Activated CD8-positive, alpha-beta memory T cell treated with anti-CD3 and anti-CD28 coated beads, Interleukin-2, amount 50 U/mL, for 24 hours (primary cell): Measurements from ENCODE around the gene SORCS2.

ENCODE experiments used
- DNase-seq: peaks from one replicate; pipeline ENCODE4 v3.0.0-alpha.2; 2020; ENCODE audit errors: extremely low read depth

The SORCS2 gene

DNA sequence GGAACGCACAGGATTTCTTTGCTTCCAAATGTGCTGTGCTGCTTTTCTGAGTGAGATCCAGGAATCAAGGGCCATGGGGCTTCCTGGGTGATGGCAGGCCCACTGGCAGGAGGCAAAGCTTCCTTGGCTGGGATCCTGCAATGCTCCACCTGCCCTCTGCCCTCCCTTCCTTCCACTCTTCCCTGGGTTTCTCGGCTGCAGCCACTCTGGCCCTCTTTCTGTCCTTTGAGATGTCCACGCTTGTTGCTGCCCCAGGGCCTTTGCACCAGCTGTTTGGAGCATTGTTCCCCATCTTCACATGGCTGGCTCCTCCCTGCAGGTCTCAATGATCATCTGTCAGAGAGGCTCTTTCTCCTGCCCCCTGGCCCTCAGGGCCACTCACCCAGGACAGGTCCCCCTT is 163.5 kb downstream of the SORCS2 start:
- DNase-seq, result no peak

DNA sequence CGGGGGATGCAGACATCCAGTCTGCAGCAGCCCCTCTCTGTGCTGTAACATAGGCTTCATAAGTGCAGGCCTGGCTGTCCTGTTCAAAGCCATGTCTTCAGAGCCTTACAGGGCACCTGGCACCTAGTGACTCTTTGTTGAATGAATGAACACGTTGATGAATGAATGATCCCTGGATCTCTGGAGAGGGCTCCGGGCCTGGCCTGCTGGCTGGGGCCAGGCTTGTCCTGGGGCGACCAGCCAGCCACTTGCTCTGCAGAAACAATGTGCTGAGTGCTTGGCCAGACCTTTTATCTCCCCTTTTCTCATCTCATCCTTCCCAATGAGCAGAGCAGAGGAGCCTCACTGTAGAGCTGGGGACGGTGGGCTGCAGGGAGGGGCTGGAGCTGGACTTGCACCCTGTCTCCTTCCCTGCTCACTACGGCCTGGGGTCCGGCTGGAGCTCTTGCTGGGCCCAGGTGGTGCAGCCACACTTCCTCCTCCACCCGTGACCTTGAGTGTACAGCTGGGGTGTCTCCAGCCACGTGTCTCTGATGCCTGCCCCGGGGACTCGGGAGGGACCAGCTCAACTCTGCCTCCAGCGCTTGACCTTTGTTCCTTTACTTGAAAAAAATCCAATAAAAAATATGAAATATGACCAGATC is 164.5 kb downstream of the SORCS2 start:
- no peak for DNase-seq

GRCh38 chr4:7357323-7357722 is 165.0 kb downstream of the SORCS2 start:
- DNase-seq, result no peak

DNA sequence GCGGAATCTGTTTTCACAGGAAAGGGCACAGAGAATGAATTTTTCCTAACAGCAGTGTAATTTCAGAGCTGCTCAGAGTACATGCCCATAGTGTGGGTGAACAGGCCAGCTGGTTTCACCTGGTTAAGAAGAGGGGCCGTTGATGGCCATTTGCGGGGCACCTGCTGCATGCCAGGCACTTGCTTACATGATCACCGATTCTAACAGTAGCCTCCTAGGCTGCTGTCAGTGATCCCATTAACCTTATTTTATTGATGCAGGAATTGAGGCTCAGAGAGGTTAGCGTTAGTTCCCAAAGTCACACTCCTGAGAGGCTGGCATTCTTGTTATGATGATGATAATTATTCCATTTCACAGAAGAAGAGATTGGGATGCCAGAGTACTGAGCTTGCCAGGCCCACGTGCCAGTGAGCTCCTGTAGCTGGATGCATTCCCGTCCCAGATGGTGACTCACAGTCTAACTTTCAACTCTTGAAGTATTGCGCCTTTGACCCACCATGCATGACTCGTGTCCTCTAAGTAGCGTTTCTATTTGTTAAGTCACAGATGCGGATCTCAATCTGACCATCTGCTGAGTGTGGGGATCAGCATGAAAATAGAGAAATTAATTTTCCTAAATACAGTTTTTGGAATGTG is 165.9 kb downstream of the SORCS2 start:
- DNase-seq, result no peak

DNA sequence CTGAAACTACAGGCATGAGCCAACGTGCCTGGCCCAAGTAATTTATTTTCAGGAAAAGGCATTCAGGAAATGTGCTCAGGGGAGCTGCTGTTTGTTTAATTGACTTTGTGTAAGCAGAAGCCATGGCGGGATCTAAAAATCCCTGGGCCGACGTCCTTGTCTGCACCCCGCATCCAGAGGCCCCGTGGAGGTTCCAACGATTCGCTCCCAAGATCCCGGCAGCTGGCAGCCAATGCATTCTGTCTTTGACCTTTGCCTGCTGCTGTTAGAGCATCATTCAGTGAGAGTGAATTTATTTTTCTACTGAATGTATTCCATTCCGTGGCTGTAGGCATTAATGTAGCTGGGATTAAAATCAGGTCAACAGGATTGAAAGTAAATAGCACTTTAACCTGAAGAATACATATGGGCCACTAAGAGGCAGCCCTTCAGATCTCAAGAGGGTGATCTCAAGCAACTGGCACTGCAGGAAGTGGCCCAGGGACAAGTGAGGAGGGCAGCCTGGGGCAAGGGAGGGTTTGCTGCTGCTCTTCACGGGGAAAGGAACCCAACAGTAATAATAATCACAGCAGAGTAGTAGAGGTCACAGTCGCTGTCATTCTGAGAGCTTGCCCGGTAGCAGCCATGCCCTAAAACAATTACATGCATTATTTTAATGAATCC is 167.2 kb downstream of the SORCS2 start:
- DNase-seq, result no peak

- no peak for DNase-seq
Observed at GRCh38 chr4:7360806-7361205, 168.5 kb downstream of the SORCS2 start.

- no peak for DNase-seq
Observed at GRCh38 chr4:7361280-7361895, 169.1 kb downstream of the SORCS2 start.

DNA sequence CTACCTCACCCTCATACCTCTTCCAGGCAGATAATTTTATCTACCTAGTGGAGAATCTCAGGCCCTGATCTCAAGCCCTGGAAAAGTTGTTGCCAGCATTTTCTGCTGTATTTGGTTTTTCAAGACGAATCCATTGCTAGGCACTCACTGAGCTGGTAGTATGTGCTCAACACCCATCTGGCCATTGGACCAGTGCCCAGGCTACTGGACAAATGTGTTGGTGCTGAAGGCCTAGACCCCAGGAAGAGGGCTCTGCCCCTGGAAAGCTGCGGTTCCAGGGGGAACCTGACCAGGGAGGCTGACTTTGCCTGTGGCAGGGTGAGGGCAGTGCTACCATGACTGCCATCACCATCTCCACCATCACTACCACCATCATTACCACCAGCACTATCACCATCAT is 170.0 kb downstream of the SORCS2 start:
- no peak for DNase-seq

DNA sequence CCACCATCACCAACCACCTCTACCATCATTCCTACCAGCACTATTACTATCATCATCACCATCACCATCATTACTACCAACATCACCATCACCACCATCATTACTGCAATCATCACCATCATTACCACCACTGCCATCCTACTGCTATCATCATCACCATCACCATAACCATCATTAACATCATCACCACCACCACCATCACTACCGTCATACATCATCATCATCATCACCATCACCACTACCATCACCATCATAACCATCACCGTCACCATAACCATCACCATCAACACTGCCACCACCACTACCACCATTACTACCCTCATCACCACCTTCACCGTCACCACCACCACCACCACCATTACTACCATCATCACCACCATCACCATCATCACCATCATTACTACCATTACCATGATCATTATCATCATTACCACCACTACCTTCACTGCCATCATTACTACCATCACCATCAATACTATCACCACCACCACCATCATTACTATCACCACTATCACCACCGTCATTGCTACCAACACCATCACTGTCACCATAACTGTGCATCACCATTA is 170.6 kb downstream of the SORCS2 start:
- no peak for DNase-seq

GRCh38 chr4:7364979-7365378 is 172.6 kb downstream of the SORCS2 start:
- DNase-seq, result no peak

GRCh38 chr4:7365462-7366179 is 173.3 kb downstream of the SORCS2 start:
- DNase-seq, result no peak

DNA sequence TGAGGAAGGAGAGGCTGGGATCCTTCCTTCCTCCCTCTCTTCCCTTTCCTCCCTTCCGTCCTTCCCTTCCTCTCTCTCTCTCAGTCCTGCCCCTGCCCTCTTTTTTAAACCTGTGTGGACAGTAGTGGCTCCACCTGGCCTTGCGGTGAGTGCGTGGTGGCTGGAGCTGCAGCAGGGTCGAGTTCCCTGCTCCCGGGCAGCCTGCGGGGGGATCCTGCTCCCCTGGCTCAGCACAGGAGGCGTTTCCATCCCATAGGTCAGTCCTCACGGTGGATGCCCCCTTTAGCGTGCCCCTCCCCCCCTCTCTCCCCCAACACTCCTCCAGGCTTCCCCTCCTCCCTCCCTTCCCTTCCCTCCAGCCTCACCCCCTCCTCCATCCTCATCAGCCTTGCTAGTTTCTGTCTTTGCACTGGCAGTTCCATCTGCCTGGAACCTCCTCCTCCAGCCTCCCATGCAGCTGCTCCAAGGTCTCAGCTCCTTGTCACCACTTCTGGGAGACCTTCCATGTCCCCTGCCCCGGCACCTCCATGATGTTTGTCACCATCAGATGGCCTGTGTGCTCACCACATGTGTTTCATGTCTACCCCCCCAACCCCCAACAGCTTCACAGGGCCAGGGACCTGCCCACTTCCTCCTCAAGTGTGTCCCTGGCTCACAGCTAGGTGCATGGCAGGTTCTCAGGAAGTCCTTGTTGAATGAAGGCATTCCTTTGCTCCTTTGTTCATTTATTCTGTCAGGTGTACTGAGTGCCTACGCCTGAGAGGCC is 174.0 kb downstream of the SORCS2 start:
- no peak for DNase-seq

- no peak for DNase-seq
Observed at GRCh38 chr4:7366954-7367353, 174.6 kb downstream of the SORCS2 start.

GRCh38 chr4:7367406-7367805 is 175.1 kb downstream of the SORCS2 start:
- no peak for DNase-seq

DNA sequence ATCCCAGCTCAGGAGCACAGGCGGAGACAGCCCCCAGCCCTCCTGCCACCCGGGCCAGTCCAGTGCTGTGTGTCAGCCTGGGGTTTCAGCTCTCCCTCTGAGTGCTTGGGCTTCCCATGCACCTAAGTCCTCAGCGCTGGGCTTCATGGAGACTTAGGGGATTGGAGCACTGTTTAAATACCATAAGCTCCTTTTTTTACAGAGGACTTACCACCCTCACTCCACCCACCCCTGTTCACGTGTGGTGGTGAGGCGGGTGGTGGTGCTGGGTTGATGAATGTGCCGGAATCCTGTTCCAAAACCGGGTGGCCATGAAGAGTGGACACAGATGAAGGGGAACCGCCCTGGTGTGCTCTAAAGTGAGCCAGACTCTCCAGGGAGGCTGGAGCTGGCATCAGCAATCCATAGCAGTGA is 175.5 kb downstream of the SORCS2 start:
- DNase-seq, result no peak

DNA sequence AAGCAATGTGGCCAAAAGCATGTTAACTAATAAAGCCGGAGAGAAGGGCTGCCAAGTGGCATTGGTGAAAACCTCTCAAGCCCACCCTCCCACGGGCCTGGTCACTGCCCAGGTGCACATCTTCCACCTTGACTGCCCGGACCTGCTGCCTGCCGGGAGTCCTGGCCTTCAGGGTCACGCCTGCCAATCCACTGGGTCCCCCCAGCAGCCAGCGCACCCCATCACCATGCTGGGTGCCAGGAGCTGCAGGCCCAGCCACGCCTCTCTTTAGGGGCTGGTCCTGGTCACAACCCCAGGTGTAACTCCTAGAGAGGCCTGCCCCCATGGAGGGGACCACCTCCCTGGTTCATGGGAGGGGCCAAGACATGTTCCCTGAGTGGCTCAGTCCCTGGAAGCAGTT is 176.0 kb downstream of the SORCS2 start:
- no peak for DNase-seq

DNA sequence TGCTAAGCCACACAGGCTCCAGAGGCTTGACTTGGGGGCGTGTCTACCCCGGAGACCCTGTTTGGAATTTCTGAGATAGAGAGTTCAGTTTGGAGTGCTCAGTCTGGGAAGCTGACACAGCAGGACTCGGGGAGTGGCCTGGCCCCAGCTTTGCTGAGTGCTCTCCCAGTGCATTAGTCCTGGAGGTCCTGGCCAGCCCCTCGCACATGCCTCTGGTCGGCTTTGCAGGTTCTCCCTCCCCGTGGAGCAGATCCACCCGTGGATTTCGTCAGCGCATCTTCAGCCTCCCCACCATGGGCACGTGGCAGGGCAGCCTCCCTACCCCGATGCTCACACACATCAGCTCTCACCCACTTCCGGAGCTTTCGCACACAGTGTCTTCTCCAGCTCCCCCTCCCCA is 177.2 kb downstream of the SORCS2 start:
- no peak for DNase-seq

GRCh38 chr4:7370038-7370437 is 177.7 kb downstream of the SORCS2 start:
- no peak for DNase-seq

GRCh38 chr4:7371210-7371941 is 179.0 kb downstream of the SORCS2 start:
- DNase-seq, result no peak

GRCh38 chr4:7372673-7373072 is 180.3 kb downstream of the SORCS2 start:
- DNase-seq, result no peak
